SW480 (cell line): ENCODE measurements around the gene PKDCC.
"Not testable (repeated sequence)": the region's sequence is repeated elsewhere in the genome, so short reads cannot be mapped to it uniquely, and the experiment has no call there.

Source experiments
- DNase-seq: peaks from one replicate; pipeline ENCODE4 v3.0.0-alpha.2; 2016; ENCODE audit warnings: low spot score

PKDCC gene

DNA sequence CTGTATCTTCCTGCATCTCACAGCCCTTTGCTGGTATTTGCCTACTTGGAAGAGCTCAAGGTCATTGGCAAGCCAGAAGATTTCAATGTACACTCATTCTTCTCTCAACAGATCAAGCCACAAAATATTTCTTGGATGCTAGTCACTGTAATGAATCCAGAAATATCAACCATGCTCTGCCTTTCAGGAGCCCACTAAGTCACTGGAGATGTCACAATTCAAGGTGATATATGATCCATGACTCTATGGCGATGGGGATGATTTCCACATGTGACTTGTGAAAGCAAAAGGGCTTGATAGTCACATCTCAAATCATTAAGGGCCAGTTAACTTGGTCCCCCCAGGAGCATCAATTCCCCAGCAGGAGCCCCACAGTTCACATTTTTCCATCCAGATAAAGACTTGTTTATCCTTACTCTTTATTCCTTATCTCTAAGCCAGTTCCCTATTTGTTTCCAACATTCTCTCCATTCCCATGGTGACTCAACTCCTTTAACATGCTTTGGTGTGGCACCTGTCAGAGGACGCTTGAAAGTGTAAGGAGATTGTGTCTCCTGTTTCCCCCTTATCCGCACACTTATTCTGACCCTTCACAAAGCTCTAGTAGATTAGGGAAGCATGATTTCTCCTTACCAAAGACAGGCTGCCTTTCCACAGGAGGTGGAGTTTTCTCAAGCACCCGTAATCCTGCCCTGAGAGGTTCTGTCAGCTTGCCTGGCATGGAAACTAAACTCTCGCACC is 15.8 kb downstream of the PKDCC start:
- no peak for DNase-seq

GRCh38 chr2:42064417-42064942 is 16.7 kb downstream of the PKDCC start:
- no peak for DNase-seq

DNA sequence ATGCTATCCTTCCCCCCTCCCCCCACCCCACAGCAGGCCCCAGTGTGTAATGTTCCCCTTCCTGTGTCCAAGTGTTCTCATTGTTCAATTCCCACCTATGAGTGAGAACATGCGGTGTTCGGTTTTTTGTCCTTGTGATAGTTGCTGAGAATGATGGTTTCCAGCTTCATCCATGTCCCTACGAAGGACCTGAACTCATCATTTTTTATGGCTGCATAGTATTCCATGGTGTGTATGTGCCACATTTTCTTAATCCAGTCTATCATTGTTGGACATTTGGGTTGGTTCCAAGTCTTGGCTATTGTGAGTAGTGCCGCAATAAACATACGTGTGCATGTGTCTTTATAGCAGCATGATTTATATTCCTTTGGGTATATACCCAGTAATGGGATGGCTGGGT is 17.9 kb downstream of the PKDCC start:
- not testable (repeated sequence) for DNase-seq

- not testable (repeated sequence) for DNase-seq
Measured at GRCh38 chr2:42067001-42067400, 19.2 kb downstream of the PKDCC start.

- no peak for DNase-seq
Measured at GRCh38 chr2:42067521-42067920, 19.7 kb downstream of the PKDCC start.

DNA sequence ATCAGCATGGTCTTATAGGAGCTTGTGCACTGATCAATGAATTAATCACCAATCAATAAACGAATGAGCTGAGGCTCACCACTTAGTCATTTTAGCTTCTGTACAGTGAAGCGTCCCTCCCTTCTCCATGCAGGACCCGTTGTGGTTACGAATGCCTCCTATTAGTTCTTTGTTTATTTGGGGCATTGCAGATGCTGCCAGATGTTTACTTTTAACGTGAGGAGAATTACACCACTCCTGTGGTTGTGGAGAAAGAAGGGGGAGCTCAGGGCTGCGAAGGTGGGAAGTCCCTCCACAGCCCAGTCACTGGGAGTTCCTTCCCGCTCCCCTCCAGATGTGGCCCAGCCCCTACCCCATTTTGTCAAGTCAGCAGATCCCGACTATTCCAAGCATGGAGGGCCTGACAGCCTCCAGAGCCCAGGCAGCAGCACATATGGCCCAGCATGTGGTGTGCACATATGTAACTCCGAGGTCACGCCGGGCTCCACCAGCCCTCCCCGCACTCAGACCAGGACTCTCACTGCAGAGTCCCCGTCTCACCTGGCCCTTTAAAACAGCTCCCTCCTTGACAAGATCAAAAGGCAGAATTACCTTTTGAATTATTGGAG is 20.9 kb downstream of the PKDCC start:
- DNase-seq, result no peak

- no peak for DNase-seq
Measured at GRCh38 chr2:42069568-42069967, 21.7 kb downstream of the PKDCC start.

DNA sequence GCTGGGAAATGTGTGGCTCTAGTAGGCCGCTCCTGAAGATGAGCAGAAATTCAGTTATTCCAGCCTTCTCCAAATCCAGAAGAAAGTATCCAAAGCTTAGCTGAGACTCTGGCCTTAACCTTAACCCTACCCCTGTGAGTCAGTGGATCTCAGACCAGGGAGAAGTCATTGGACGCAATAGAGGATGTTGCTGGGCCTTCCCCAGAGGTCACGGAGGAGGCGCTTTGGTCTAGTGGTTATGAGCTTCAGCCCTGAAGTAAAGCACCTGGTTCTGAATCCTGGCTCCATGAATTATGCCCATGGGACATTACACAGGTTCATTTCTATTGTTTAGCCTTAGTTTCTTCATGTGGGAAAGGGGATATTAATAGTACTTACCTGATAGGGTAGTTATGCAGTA is 24.0 kb downstream of the PKDCC start:
- DNase-seq, result no peak

DNA sequence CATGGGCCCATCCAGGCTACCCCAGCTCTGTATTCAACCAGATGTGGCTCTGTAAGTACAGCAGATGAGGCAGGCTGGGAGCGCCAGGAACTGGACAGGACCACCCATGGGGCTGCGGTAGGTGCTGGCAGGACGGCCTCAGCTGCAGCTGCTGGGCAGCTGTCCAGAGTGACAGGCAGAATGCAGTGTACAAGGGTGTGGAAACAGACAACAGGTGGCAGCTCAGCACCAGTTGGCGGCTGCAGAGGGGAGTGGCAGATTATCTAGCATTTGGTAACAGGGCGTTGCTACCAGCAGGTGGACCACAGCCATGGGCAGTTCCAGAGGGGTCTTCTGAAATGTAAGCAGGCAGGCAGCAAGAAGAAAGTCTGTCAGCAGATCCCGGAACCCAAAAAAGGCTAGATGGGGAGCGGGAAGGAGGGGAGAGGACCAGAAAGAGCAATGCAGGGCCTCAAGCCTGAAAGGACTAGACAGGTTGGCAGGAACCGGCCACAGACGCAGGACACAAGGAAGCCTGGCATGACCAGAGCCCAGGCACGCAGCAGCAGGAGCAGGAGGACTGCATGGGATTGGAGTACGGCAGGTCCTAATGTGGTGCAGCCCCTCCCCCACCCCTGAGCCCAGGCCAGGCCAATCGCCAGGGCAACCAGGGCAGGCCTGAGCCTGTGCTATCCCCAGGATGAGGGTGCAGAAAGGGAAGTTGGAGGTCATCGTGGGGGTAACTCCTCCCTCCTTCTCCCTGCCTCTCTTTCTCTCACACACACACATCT is 24.7 kb downstream of the PKDCC start:
- peak; percentile 51 for DNase-seq

GRCh38 chr2:42073739-42074503 is 26.1 kb downstream of the PKDCC start:
- DNase-seq, result no peak

DNA sequence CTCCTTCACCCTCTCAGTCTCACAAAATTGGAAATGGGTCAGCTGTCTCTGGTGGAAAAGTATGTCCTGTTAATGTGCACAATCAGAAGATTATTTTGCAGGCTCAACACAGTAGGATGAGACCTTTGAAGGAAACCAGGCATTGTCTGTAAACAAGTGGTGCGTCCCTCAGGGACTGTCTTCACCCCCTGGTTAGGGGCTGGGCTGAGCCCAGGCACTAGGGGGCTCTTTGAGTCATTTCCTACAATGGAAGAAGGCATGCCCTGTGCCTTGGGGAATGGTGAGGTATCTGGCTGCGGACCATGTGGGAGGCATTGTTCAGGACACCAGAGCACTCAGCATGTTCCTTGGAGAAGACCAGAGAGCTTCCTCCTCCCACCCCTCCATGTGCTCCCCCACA is 26.8 kb downstream of the PKDCC start:
- DNase-seq, result no peak

GRCh38 chr2:42076357-42077225 is 28.8 kb downstream of the PKDCC start:
- DNase-seq, result no peak

DNA sequence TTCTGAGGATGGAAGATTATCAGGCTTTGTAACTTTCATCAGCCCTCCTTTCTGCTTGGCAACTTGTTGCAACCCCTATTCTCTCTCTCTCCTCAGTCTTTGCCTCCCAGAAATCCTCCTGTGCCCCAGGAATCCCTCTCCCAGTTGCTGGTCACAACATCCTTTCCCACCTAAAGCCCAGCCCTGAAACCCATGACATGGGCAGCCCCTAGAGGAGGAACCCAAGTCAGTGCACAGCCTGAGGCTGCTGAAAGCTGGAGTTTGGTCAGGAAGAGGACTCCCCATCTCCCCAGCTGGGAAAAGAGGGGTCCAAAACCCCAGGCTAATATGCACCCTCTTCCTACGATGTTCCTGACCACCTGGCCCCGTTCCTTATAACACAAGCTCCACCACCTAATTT is 29.5 kb downstream of the PKDCC start:
- DNase-seq, result no peak

- DNase-seq, result no peak
Measured at GRCh38 chr2:42079737-42080287, 32.0 kb downstream of the PKDCC start.

- not testable (repeated sequence) for DNase-seq
Measured at GRCh38 chr2:42081151-42081550, 33.3 kb downstream of the PKDCC start.

DNA sequence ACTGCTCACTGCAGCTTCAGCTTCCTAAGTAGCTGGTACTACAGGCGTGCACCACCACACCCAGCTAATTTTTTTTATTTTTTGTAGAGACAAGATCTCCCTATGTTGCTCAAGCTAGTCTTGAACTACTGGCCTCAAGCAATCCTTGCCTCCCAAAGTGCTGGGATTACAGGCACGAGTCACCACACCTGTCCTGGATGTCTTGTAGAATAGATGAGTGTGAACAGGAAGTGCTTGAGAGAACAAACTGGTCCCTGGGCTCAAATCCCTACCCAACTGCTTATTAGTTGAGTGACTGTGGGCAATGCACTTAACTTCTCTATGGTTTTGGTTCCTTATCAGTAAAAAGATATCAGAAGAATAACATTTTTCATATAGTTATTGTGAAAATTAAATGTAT is 34.2 kb downstream of the PKDCC start:
- no peak for DNase-seq

DNA sequence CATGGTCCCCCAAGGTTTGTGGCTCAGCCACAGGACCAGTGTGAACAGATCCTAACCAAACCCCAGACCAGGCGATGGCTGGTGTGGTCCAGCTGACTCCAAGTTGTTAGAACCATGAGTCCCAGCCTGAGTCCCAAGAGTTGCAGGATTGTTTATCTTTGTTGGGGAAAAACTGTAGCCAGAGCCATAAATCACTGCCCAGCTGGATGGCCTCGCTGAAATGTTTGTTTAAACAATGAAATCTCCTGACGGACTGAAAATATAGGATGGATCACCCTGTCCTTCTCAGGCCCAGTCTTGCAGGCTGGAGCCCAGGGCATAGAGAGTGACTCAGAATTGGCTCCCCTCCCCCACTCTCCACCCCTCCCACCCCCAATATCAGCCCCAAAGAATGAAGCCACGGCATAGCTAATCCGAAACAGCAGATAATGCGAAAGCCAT is 36.4 kb downstream of the PKDCC start:
- no peak for DNase-seq

DNA sequence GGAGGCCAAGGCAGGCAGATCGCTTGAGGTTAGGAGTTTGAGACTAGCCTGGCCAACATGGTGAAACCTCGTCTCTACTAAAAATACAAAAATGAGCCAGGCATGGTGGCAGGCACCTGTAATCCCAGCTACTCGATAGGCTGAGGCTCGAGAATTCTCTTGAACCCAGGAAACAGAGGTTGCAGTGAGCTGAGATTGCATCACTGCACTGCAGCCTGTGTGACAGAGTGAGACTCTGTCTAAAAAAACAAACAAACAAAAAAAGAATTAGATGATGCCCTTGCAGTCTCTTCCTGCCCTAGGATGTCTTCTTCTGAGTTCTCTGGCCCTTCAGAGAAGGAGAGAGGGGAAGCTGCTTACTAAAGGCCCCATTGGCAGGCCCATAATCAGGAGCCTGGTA is 37.2 kb downstream of the PKDCC start:
- DNase-seq, result not testable (repeated sequence)

DNA sequence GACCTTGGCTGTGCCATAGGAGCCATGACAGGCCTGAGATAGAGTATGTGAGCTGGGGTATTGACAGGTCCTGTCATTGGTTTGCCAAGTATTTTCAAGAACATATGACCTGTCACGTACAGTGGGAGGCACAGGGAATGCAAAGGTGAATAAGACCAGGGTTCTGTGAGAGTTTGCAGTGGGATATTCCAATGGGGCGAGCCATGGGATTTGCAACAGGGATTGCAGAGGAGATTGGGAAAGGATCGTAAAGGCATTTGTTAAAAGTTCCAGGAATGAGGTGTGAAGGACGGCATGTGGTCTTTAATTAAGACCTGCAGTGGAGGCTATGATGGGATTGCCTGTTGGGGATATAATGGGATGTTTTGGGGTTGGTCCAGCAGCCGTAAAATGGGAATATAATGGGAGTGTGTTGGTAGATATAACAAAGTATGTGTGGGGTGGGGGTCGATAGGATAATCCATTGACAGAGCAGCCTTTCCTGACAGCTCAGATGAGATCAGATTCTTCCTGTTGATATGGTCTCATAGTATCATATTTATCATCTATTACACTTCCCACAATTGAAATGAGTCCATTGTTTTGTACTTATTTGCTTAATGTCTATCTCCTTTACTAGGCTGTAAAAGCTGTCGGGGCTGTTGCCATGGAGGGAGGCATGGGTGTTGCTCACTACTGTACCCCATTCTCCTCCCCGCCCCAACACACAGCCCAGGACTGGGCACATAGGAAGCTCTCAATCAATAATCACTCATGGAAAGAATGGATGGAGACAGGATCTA is 38.1 kb downstream of the PKDCC start:
- DNase-seq, result no peak

- peak; percentile 68 for DNase-seq
Measured at GRCh38 chr2:42086500-42086953, 38.7 kb downstream of the PKDCC start.
